HG03442 (cell line): ENCODE measurements around the gene DUSP15.
"Not testable (repeated sequence)": the region's sequence is repeated elsewhere in the genome, so short reads cannot be mapped to it uniquely, and the experiment has no call there.

Experiments
- ATAC-seq: cut with Tn5 transposase; IDR thresholded peaks from one replicate; pipeline ENCODE4 v1.9.1; 2021; ENCODE audit warnings: mild to moderate bottlenecking, moderate library complexity; ENCODE audit not compliant: unreplicated experiment

DUSP15 gene, protein sequence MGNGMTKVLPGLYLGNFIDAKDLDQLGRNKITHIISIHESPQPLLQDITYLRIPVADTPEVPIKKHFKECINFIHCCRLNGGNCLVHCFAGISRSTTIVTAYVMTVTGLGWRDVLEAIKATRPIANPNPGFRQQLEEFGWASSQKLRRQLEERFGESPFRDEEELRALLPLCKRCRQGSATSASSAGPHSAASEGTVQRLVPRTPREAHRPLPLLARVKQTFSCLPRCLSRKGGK

DNA sequence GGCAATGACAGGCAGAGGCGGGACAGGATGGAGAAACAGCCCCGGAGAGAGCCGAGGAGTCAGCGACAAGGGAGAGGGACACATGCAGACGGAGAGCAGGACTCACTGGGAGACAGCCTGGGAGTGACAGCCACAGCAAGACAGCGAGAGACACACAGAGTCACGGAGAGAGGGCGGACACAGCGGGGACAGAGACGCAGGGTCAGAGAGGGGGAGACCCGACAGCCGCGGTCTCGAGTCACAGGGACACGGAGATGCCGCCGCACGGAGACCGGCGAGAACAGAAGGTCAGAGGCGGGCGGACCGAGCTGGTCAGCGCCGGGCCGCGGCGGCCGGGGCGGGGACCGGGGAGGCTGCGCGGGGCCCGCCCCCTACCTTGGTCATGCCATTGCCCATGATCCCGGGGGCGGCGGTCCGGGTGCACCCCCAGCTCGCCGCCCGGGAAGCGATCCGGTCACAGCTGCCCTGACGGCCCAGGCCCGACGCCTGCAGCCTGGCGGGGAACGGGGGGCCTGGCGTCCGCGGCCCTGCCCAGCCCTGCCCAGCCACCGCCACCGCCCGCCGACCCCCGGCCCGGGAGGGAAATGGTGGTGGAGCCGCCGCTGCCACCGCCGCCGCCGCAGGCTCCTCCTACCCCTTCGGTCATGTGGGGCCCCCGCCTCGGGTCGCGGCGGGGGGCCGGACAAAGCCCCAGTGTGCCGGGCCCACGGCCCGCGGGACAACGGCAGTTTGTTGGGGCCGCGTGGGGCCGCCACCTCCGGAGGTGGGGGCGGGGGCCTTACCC, at the start of gene DUSP15, which contains the start of gene TTLL9:
TSS of gene DUSP15 (minus strand) at position 586 of the 784 bp plus-strand sequence. CDS start at position 396, 190 bp downstream.
TSS of gene TTLL9 (plus strand) at position 693 of the 784 bp plus-strand sequence. CDS start 493 bp downstream, outside the sequence.
- no peak for ATAC-seq

DNA sequence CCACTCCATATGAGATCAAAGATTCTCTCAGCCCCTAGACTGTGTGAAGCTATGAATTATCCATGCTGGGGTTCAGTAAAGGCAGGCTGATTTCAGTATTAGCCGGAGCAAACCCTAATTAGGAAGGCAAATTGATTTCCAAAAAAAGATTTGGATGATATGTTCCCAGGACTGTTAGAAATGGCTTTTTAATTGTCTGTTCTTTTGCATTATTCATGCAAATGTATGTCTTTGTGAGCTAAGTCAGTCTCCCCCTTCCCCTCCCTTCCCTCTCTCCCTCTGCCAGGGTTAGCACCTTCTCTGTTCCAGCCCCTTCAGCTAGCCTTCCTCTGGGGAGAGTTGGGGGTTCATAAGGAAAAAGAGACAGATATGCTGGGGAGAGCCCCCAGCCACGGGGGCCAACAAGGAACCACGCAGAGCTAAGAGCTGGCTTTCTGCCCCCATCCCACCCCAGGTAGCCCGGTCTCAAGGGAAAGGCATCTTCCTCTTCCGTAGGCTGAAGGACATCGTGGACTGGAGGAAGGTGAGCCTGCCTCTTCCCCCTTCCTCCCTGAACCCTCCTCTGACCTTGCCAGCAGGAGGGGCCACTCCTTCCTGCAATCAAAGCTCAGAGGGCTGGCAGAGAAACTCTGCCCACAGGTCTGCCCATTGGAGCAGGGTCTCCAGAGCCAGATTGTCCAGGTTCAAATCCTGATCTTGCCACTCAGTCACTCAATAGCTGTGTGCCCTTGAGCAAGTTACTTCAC, 49.3 kb upstream of the DUSP15 start:
- ATAC-seq, result no peak

DNA sequence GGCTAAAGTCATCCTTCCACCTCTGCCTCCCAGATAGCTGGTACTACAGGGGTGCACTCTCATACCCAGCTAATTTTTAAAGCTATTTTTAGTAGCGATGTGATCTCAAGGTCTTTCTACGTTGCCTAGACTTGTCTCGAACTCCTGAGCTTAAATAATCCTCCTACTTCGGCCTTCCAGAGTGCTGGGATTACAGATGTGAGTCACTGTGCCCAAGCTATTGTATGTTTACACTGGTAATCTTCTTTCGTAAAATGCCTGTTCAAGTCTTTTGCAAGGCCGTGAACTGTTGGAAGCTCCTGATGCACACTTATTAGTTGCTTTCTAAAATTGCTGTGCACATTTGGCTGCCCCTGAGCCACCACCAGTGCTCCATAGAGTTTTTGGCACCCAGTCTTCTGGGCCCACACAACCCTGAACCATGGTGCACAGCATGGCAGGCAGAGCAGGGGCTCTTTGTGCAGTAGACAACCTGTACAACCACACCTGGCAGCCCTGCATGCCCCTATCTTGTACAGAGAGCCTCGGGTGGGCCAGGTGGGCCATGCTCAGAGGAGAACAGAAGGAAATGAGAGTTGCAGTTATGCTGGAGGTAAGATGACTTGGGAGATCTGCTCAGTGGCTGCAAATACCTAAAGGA, 48.3 kb upstream of the DUSP15 start:
- no peak for ATAC-seq

DNA sequence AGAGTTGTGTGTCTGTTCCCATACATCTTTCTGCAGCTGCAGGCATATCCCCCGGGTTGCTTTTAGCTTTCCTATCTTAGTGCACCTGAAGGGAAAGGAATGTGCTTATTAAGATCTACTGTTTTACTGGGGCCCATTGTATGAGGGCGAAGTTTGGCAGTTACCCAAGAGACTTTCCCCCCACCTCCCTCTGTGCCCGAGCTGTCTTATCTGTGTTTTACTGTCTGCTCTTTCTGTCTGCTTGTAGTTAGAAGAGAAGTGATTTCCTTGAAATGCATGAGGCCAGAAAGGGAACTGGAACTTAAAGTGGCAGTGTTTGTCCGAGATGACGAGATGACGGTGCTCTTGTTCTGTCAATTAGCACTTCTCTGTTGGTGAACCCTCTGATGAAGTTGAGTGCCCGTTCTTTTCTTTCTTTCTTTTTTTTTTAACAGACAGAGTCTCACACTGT, 47.7 kb upstream of the DUSP15 start:
- not testable (repeated sequence) for ATAC-seq

DNA sequence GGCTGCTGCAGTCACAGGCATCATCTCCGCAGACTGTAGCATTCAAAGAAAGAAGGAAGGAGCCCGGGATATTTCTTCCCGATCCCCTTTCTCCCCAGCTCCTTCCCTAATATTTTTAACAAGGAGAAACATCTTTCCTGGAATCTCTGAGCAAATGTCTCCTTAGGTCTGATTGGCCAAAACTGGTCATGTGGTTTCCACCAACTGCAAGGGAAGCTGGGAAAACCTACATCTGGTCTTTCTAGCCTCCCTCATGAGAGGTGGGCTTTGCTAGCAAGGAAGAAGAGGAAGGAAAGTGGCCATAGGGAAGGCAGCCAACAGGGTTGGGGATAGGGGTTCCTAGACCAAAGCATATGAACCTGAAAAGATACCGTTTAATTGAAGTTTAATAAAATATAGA, 46.4 kb upstream of the DUSP15 start:
- ATAC-seq, result no peak

DNA sequence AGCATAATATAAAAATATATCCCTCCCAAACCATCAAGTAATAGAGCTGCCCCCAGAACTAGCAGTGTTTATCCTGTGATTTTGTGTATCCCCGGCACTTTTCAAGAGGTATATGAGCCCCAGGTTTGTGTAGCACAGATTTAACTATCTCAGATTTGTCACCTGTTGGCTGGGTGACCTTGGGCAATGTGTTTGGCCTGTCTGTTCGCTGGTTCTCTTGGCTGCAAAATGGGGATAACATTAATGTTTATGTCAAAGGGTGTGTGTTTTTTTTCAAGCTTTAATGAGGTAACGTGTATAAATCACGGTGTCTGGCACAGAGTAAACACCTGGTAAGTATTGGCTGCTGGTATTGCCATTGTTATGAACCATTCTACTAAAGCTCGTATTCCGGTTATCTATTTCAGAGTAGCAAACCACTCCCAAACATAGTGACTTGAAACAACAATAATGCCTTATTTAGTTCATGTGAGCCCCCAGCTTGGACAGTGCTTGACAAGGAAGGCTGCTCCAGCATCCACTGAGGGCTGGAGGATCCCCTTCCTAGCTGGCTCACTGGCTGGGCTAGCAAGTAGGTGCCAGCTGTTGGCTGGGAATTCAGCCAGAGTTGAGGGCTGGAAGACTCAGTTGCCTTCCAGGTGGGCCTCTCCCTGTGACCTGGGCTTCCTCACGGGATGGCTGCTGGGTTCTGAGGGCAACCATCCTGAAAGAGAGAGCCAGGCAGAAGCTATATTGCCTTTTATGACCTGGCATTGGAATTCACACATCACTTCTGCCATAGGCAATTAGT, 45.4 kb upstream of the DUSP15 start:
- no peak for ATAC-seq

DNA sequence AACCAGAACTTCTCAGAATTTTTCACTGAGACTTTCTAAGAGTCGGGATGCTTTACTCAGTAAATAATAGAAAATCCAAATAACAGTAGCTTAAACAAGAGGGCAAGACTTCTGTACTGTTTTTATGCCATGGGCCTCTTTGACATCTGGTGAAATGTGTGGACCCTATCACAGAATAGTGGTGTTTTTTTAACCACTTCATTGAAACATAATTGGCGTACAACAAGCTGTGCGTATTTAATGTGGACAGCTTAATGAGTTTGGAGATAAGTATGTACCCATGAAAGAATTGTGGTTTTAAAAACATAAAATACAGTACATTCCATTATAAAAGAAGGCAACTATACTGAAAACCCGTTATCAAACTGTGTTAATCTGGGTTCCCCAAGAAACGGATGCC, 43.8 kb upstream of the DUSP15 start:
- ATAC-seq, result no peak

DNA sequence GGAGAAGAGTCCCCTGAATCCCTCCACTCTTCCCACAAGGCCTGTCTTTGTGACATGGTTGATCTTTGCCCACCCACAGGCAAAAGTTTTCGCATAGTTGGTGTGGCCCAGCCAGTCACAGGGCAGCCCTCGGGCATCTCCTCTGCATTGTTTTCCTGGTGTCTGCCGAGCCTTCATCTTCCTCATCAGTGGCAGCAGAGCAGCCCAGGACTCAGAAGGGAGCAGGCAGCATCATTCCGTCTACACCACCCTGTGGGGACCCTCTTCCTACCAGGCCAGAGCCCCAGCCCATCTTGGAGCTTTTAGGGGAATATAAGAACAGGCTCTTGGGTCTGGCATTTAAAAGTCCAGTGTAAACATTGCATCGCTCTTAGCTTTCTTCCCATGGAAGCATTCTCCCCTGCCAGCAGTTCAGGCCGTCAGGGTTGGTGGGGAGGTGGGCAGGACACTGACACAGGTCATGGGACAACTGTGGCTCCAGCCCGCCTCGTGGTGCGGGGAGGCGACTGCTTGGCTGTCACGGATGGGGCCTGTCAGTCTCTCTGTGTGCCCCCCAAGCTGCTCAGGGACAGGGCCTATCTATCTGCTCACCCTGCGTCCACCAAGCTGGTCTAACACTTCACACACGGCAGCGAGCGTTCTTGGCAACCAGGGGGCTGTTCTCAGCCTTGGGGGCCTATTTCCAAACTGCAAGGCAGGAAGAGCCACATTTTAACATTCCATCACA, 43.3 kb upstream of the DUSP15 start:
- no peak for ATAC-seq

DNA sequence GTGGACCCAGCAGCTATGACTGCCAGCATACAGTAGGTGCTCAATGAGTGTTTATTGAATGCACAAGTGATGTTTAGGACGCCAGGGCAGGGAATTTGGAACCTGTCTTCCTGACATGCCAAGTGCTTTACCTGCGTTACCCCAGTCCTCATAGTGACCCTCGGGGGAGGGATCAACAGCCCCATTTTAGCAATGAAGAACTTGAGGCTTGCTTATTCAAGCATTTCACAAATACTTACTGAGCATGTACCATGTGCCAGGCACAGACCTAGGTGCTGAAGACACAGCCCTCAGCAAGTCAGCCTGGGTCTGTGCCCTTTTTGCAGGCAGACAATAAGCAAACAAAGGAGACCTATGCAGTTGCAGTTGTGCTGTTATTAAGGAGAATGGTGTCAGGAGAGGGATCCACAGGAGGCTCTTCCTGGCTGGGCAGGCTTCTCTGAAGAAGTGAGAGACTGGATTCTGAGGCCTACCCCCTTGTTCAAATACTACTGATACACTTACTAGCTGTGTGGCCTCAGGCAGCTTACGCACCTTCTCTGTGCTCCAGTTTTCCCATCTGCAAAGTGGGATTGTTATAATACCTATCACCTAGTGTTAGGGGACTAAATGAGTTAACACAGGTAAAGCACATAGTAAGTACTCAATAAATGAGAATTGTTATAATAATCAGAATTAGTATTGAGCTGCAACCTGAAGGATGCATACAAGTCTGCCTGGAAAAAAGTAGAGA, 39.9 kb upstream of the DUSP15 start:
- ATAC-seq, result no peak

DNA sequence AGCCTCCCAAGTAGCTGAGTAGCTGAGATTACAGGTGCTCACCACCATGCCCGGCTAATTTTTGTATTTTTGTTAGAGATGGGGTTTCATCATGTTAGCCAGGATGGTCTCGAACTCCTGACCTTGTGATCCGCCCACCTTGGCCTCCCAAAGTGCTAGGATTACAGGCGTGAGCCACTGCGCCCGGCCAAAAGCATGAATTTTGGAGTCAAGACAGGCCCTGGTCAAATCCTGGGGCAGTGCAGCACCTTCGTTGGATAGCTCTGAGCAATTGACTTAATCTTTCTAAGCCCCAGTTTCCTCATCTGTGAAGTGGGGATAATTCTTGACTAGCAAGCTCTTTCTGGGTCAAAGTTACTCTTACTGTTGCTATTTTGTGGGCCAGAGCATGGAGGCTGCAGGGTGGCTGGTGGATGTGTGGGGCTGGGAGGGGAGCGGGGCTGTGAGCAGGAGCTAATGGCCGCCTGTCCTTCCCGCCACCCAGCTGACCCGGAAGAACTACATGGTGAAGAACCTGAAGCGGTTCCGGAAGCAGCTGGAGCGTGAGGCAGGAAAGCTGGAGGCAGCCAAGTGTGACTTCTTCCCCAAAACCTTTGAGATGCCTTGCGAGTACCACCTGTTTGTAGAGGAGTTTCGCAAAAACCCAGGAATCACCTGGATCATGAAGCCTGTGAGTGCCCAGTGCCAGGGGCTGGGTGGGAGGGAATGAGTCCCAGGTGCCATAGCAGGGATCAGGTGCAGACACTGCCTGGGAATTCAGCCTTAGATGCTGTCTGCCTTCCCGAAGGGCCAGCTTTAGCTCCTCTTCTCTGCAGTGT, 39.1 kb upstream of the DUSP15 start:
- no peak for ATAC-seq

DNA sequence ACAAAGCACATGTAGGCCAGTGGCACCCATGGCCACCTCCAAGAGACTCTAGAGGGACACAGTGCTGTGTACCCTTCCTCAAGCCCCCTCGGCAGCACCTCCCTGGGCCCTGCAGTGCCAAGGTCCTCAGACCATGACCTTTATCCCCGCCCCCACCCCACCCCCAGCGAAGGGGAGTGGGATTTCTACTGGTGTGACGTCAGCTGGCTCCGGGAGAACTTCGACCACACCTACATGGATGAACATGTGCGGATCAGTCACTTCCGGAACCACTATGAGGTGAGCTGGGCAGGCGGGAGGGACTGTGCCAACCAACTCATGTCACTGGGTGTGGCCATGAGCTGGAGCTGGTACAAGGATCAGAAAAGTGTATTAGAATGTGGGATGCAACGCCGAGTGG, 38.1 kb upstream of the DUSP15 start:
- ATAC-seq, result no peak

DNA sequence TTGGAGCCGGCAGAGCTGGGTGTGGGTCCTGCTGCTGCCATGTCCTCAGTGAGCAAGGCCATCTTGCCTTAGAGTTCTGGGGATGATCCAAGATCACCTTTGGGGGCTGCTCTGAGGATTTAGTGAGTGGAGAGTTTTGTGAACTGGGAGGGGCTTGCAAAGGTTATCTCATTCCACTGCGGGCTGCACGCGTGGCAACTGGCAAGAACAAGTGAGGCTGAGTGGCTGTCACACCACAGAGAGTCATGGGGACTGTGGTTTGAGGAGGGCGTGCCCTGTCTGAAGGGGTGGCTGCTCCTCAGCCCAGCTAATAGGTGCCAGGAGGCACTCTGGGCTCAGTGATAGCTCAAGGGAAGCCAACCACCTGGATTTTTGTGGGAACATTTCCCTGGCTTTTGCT, 37.7 kb upstream of the DUSP15 start:
- no peak for ATAC-seq

DNA sequence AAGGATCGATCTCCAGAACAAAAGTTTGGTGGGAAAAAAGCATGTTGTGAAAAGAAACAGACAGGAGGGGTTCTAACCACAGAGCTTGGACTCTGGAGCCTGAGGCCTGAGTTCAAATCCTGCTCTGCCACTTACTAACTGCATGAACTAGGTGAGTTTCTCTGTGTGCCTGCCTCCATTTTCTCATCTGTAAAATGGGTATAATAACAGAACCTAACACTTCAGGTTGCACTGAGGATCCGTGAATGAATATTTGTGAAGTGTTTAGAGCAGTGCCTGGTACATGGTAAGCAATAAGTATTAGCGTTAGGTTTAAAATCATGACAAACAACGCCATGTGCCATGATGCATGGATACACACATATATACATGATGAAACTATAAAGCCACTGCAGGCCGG, 36.7 kb upstream of the DUSP15 start:
- ATAC-seq, result no peak

DNA sequence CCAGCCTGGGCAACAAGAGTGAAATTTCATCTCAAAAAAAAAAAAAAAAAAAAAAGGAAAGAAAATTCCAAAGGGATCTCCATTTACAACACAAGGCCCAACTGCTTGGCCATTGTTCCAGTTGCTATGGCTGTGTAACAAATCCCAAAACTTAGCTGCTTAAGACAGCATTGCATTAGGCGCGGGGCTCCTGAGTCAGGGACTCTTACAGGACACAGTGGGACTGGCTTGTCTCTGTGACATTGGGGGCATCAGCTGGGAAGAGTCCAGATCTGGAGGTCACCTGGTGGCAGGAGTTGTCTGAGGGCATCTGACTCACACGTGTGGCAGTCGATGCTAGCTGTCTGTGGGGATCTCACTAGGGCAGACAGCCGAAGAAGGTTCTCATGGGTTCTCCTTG, 35.7 kb upstream of the DUSP15 start:
- no peak for ATAC-seq

DNA sequence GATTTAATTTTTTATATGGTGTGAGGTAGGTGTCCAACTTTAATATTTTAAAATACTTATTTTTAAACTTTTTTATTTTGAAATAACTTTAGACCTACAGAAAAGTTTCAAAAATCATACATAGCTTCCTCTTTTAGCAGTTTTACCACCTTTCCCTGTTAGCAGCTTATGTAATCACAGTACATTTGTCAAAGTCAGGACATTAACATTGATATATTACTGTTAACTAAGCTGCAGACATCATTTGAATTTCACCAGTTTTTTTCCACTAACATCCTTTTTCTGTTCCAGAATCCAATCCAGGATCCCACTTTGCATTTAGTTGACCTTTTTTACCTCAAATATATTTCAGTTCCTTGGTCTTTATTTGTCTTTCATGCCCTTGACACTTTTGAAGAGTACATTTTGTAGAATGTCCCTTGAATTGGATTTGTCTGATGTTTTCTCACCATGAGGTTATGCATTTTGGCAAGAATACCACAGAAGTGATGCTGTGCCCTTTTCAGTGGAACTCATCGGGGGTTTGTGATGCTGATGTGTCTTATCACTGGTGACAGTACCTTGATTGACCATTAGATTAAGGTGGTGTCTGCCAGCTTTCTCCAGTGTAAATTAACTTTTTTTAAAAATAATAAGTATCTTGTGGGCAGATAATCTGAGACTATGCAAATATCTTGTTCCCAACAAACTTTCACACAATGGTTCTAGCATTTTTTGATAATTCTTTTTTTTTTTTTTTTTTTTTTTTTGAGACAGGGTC, 33.5 kb upstream of the DUSP15 start:
- ATAC-seq, result no peak

DNA sequence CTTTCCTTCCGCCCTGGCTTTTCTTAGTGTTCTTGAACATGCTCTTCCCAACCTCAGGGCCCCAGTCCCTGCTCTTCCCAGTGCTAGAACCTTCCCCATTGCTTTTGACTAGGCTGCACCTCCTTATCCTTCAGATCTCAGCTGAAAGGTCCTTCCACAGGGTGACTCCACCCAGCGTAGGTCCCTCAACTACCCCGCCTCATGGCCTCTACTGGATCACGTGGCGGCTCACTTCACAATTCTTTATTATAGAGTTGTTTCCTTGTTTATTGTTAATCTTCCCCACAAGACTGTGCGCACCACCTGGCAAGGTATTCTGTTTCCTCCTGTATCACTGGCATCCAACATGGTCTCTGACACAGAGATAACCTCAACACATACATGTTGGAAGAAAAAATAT, 31.3 kb upstream of the DUSP15 start:
- no peak for ATAC-seq

DNA sequence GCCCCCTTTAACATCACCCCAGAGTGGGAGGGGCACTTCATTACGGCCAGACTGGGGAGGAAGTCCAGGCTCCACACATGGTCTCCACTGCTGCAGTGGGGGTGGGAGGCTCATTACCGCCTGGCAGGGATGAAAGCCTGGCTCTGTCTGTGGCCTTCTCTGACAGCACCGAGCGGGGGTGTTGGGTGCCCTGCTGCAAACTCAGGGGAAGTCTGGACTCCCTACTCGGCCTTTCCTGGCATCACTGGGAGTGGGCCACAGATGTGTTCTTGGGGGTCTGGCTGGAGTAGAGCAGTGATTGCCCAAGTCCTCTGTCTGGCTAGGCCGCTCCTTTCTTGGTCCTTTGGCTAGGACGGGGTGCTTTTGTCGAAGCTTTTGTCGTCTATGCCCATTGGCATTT, 27.2 kb upstream of the DUSP15 start:
- no peak for ATAC-seq
